Liver (tissue), 3 donors: ENCODE data around the gene MTURN.

Experiments used
- CTCF ChIP-seq: fragments of 150-350 bp; IDR thresholded peaks from 2 replicates; pipeline ENCODE4 v1.5.1; 2017; ENCODE audit warnings: improper control_type of control experiment, low read depth, low read length; ENCODE audit not compliant: missing input control
- FOXA1 ChIP-seq: IDR thresholded peaks from 2 replicates; pipeline ENCODE4 v1.6.1; 2016; ENCODE audit warnings: antibody characterized with exemption
- GABPA ChIP-seq, 2 donors: IDR thresholded peaks in 1 of 2; conservative IDR thresholded peaks in 1 of 2; 2 replicates each; pipeline ENCODE4 v1.6.1; 2016; ENCODE audit warnings: antibody characterized with exemption in 2 of 2, mild to moderate bottlenecking in 1 of 2, moderate library complexity in 1 of 2
- HNF4A ChIP-seq, 2 donors: conservative IDR thresholded peaks; 2 replicates each; pipeline ENCODE4 v1.6.1; 2016; ENCODE audit warnings: antibody characterized with exemption in 2 of 2, mild to moderate bottlenecking in 2 of 2
- JUND ChIP-seq, 2 donors: IDR thresholded peaks; 2 replicates each; pipeline ENCODE4 v1.6.1; 2016; ENCODE audit warnings: antibody characterized with exemption in 2 of 2
- MAX ChIP-seq: IDR thresholded peaks from 2 replicates; pipeline ENCODE4 v1.6.1; 2016; ENCODE audit warnings: antibody characterized with exemption
- RAD21 ChIP-seq, 2 donors: IDR thresholded peaks; 2 replicates each; pipeline ENCODE4 v1.6.1; 2016; ENCODE audit warnings: antibody characterized with exemption in 2 of 2, mild to moderate bottlenecking in 2 of 2
- REST ChIP-seq: IDR thresholded peaks from 2 replicates; pipeline ENCODE4 v1.6.1; 2016; ENCODE audit warnings: antibody characterized with exemption, mild to moderate bottlenecking
- RXRA ChIP-seq, 2 donors: IDR thresholded peaks; 2 replicates each; pipeline ENCODE4 v1.6.1; 2017 to 2018; ENCODE audit warnings: antibody characterized with exemption in 2 of 2, mild to moderate bottlenecking in 1 of 2
- TAF1 ChIP-seq: conservative IDR thresholded peaks from 2 replicates; pipeline ENCODE4 v1.6.1; 2016; ENCODE audit warnings: antibody characterized with exemption, mild to moderate bottlenecking
- YY1 ChIP-seq: IDR thresholded peaks from 2 replicates; pipeline ENCODE4 v1.6.1; 2016; ENCODE audit warnings: antibody characterized with exemption, mild to moderate bottlenecking
- TF ChIP-seq, protein P1 (sequence below): IDR thresholded peaks from 2 replicates; pipeline ENCODE4 v1.6.1; 2016; ENCODE audit warnings: antibody characterized with exemption
- TF ChIP-seq, protein P2 (sequence below): IDR thresholded peaks from 2 replicates; pipeline ENCODE4 v1.6.1; 2016; ENCODE audit warnings: antibody characterized with exemption
- donor health status: healthy.
- donor health status: healthy.

DNA sequence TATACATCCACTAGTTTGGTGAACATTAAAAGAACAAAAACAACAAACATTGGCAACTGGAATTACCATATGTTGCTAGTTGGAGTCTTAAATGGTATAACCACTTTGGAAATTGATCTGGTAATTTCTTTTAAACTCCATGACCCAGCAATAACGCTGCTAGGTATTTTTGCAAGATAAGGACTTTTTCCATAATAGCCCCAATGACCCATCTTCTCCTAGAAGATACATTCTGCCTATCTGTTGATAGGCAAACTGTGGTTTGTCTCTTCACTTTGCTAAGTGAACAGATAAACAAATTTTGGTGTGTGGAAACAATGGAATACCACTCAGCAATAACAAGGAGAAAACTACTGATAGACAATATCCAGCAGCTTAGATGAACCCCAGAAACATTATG lies 30.6 kb upstream of the MTURN start:
- no peak for TF ChIP-seq CTCF
- TF ChIP-seq RAD21 (IDR thresholded peaks at IDR 0.05): no peak
- TF ChIP-seq, protein P1, sequence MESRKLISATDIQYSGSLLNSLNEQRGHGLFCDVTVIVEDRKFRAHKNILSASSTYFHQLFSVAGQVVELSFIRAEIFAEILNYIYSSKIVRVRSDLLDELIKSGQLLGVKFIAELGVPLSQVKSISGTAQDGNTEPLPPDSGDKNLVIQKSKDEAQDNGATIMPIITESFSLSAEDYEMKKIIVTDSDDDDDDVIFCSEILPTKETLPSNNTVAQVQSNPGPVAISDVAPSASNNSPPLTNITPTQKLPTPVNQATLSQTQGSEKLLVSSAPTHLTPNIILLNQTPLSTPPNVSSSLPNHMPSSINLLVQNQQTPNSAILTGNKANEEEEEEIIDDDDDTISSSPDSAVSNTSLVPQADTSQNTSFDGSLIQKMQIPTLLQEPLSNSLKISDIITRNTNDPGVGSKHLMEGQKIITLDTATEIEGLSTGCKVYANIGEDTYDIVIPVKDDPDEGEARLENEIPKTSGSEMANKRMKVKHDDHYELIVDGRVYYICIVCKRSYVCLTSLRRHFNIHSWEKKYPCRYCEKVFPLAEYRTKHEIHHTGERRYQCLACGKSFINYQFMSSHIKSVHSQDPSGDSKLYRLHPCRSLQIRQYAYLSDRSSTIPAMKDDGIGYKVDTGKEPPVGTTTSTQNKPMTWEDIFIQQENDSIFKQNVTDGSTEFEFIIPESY: no peak
- no peak for TF ChIP-seq MAX
- no peak for TF ChIP-seq YY1
- no peak for TF ChIP-seq JUND (IDR thresholded peaks at IDR 0.05)
- TF ChIP-seq GABPA (IDR thresholded peaks at IDR 0.05 in 1 of 2, conservative IDR thresholded peaks at IDR 0.05 in 1 of 2): no peak
- no peak for TF ChIP-seq TAF1
- no peak for TF ChIP-seq RXRA (IDR thresholded peaks at IDR 0.05)
- TF ChIP-seq, protein P2, sequence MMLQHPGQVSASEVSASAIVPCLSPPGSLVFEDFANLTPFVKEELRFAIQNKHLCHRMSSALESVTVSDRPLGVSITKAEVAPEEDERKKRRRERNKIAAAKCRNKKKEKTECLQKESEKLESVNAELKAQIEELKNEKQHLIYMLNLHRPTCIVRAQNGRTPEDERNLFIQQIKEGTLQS: no peak
- no peak for TF ChIP-seq REST
- TF ChIP-seq HNF4A (conservative IDR thresholded peaks at IDR 0.05): no peak
- no peak for TF ChIP-seq FOXA1
